ENCODE results near the gene CRLF1. TPM values are rescaled to one million over a fixed set of nuclear protein-coding genes. Genes with fewer than 3 reads are reported as not detected.

The CRLF1 gene
- 92.0 and 110 TPM in 2 replicates for total RNA-seq

GRCh38 chr19:18606281-18607225 is at the start of gene CRLF1:
Gene CRLF1, minus strand, starts transcription at chr19:18606799. Its CDS starts 143 bp downstream, at chr19:18606656.

GRCh38 chr19:18636969-18637629 is 30.5 kb upstream of the CRLF1 start, which contains the start of gene KLHL26:
Gene KLHL26, plus strand, starts transcription at chr19:18637028. Its CDS starts 27 bp downstream, at chr19:18637055.

DNA sequence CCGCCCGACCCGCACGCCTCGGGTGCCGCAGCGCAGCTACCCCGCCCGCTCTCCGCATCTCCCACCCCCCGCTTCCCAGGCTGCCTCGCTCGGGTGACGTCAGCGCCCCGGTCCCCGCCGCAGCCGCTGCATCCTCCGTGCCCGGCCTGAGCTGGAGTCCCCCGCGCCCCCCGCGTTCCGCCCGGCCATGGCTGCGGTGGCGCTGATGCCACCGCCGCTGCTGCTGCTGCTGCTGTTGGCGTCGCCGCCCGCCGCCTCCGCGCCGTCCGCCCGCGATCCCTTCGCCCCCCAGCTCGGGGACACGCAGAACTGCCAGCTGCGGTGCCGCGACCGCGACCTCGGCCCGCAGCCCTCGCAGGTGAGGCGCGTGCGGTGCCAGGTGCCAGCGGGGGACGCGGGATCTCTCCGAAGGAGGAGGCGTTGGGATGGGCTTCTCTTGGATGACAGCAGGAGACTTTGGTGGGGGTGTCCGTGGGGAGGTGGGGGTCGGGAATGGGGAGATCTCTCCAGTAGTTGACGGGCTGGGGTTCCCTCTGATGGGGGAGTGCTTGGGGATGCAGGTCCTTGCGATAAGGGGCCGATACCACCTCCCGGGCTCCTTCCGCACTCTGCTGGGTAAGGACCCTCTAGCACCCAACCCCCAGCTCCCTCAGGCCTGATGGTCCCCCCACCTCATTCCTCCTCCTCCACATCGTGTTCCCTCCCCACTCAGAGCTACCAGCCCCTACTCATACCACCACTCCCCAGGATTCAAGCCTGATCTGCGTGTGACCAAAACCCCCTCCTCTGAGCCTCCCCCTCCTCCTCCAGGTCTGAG is 6.4 kb upstream of the CRLF1 start, which contains the start of gene TMEM59L:
TSS of gene TMEM59L (plus strand) at position 99 of the 817 bp plus-strand sequence. CDS start at position 188, 89 bp downstream.

GRCh38 chr19:18588611-18589379 is 17.8 kb downstream of the CRLF1 start, which contains the start of gene REX1BD:
Gene REX1BD, plus strand, starts transcription at chr19:18588798. Its CDS starts 4 bp downstream, at chr19:18588802.

DNA sequence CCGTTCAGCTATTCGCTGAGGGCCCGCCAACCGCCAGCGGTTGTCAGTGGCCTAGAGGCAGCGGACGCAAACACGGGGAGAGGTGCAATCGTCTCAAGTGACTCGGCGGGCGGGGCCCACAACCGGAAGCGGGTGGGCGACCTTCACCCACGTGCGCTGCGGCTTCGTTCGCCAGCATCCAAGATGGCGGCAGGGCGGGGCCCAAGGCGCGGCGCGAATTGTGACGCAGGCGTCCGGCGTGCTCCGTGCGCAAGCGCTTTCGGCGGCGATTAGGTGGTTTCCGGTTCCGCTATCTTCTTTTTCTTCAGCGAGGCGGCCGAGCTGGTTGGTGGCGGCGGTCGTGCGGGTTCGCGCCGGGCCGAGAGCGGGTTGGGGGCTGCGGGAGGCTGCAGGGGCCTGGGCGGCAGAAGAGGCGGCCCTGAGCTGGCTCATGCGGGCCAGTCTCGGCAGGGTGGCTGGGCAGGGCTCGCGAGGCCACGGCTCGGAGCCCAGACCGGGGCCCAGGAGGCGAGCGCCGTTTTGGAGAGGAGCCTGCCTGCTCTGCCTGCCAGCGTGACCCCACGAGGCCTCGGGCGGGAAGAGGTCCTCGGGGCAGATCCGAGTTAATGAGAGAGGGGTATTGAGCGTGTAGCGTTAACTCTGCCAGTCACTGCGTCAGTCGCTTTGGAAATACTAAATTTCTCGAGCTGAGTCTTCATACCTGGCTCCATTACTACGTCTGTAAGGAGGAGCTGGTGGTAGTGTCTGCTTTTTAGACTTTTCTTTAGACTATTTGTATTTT is 34.8 kb downstream of the CRLF1 start, which contains the start of gene UBA52:
TSS of gene UBA52 (plus strand) at position 294 of the 781 bp plus-strand sequence. CDS start 1,444 bp downstream, outside the sequence.

DNA sequence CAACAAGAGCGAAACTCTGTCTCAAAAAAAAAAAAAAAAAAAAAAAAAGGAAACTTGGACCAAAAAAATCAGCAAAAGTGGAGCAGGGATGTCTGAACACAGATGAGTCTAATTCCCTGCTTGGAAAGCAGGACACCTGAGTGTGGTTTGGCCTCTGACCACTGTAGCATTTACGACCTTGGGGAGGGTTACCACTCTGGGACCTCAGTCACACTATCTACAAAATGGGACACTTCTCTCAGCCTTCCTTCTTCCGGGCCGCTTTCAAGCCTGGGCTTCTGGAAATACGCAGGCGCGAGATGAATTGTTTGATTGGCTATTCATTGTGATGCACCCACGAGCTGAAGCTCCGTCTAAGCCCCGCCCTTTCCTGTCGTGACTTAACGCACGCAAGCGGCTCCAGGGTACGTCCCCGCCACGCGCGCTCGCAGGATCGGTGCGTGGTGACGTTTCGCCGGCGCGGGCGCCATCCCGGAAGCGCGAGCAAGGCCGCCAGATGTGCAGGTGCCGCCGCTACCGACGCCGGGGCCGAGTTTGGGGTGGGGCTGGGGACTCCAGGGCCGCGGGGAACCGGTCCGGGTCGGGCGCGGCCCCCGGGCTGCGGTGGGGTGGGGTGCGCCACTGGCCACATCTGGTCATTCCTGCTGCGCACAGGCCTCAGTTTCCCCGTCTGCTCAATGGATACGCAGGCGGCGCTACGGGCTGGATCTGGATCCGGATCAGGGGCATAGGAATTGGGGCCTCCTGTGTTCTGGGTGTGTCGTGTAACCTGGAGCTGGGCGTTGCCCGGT is 49.0 kb downstream of the CRLF1 start, which contains the start of gene KXD1:
TSS of gene KXD1 (plus strand) at position 460 of the 791 bp plus-strand sequence. CDS start 4,187 bp downstream, outside the sequence.

Other genes starting within 250 kb of the CRLF1 start
- 33.8 and 41.9 TPM in 2 replicates for gene GDF15, start 220.6 kb downstream of the CRLF1 start, total RNA-seq
- 0.16 and 0.34 TPM in 2 replicates for gene LRRC25, start 209.2 kb downstream of the CRLF1 start, total RNA-seq
- gene SSBP4, start 187.4 kb downstream of the CRLF1 start, total RNA-seq, result 31.8 and 40.5 TPM in 2 replicates
- 13.8 and 18.4 TPM in 2 replicates for gene ISYNA1, start 168.7 kb downstream of the CRLF1 start, total RNA-seq
- 13.1 and 13.7 TPM in 2 replicates for gene ELL, start 84.7 kb downstream of the CRLF1 start, total RNA-seq
- gene FKBP8, start 63.2 kb downstream of the CRLF1 start, total RNA-seq, result 278 and 286 TPM in 2 replicates
- 46.8 and 48.9 TPM in 2 replicates for gene KXD1, start 48.9 kb downstream of the CRLF1 start, total RNA-seq
- 878 and 1,590 TPM in 2 replicates for gene UBA52, start 34.9 kb downstream of the CRLF1 start, total RNA-seq
- 57.2 and 69.6 TPM in 2 replicates for gene REX1BD, start 18.0 kb downstream of the CRLF1 start, total RNA-seq
- 2.2 and 5.0 TPM in 2 replicates for gene TMEM59L, start 6.1 kb upstream of the CRLF1 start, total RNA-seq
- 5.5 and 12.2 TPM in 2 replicates for gene KLHL26, start 30.2 kb upstream of the CRLF1 start, total RNA-seq
- 2.1 and 2.5 TPM in 2 replicates for gene CRTC1, start 76.9 kb upstream of the CRLF1 start, total RNA-seq
- 1.3 and 1.5 TPM in 2 replicates for gene COMP, start 184.5 kb upstream of the CRLF1 start, total RNA-seq
- gene UPF1, start 225.2 kb upstream of the CRLF1 start, total RNA-seq, result 57.7 and 78.9 TPM in 2 replicates